MM.1S (cell line): ENCODE measurements around the gene NUDT12.

ENCODE experiments used
- CTCF ChIP-seq: fragments of 300-600 bp; sonication (generic); IDR thresholded peaks from 2 replicates; pipeline ENCODE4 v1.5.1; 2016; ENCODE audit warnings: antibody characterized with exemption, low read length, mixed read lengths
- EZH2 ChIP-seq: fragments of 300-600 bp; sonication (generic); optimal IDR thresholded peaks from 2 replicates; pipeline ENCODE3; 2017; ENCODE audit warnings: low read depth, mild to moderate bottlenecking, antibody characterized with exemption, low read length, mixed read lengths

- TF ChIP-seq CTCF: no peak
- no peak for TF ChIP-seq EZH2
Measured at GRCh38 chr5:103510851-103511553, 51.6 kb downstream of the NUDT12 start.
